Activated T-cell treated with anti-CD3 and anti-CD28 coated beads, Interleukin-2, amount 50 U/mL, for 48 hours (primary cell): ENCODE results near the gene LRRC46.

Experiments
- DNase-seq, 2 experiments: peaks; one replicate each; pipeline ENCODE4 v3.0.0-alpha.2; 2020

LRRC46 gene

GRCh38 chr17:47853616-47854015, 22.1 kb downstream of the LRRC46 start:
- DNase-seq = no peak

GRCh38 chr17:47855737-47856136, 24.3 kb downstream of the LRRC46 start:
- no peak for DNase-seq

- DNase-seq = no peak
Measured at GRCh38 chr17:47856830-47857229, 25.4 kb downstream of the LRRC46 start.

GRCh38 chr17:47857551-47858455, 26.3 kb downstream of the LRRC46 start:
- no peak for DNase-seq

- DNase-seq = no peak
Measured at GRCh38 chr17:47860386-47860785, 28.9 kb downstream of the LRRC46 start.

GRCh38 chr17:47862621-47863440, 31.4 kb downstream of the LRRC46 start:
- DNase-seq = no peak

- DNase-seq = no peak
Measured at GRCh38 chr17:47864791-47865216, 33.3 kb downstream of the LRRC46 start.

DNA sequence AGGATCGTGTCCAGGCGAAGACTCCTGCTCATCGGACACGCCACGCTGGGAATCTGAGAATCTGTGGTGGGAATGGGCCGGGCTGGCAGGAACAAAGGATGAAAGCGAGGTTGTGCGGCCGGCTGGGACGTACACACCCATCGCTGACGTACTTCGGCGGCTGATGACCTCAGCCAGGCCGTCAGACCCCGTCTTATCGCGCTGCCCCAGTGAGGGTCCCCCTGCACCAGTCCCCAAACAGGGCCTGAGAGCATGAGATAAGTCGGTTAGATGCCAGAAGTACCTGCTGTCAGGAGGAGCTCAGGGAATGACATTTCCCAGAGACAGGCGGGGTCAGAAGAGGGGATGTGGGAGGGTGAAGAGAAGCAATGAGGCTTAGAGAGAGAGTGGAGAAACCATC, 35.5 kb downstream of the LRRC46 start:
- DNase-seq = no peak

DNA sequence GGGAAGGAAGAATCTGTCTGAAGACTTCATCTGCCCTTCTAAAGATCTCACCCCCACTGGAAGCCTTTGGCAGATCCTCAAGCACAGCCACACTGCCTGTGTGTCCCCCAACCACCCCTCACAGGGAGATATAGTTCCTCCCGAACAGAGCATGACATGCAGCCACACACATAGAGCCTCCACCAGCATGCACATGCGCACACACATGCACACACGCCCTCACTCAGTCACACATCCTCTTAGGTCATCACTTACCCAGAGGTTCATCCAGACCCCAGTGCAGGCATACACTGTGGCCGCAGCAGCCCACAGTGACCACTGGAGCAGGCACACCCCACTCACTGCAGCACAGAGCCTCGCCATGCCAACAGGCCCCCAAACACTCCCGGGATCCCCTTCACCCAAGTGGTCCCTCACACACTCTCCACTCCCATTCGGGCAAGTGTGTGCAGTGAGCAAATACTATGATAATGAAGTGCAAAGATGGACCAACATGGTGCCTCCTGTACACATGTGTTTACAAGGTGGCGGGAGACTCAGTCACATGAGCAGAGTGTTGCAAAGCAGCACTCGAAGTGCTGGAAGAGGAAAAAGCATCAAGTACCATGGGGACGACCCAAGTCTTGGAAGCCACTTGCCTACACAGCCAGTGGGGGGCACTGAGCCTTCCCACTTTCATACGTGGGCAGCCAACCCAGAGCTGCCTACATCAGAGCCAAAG, 36.5 kb downstream of the LRRC46 start:
- no peak for DNase-seq

DNA sequence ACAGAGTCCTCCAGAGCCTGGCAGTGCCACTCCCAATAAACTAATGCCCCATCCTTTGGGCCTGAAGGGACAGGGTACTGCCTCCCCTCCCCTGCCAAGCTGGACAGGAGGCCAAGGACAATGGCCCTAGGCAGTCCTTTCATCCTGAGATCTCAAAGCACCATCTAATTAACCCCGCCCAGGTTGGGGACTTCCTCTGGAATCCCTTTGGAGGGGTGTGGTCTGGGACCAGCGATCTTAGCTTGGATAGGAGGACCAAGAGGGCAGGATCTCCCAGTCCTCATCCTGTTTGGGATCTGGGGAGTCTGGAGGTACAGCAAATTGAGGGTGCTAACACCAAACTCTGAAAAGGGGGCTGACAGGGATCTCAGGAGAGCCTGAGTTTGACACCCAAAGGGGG, 37.6 kb downstream of the LRRC46 start:
- no peak for DNase-seq

GRCh38 chr17:47870056-47870455, 38.6 kb downstream of the LRRC46 start:
- no peak for DNase-seq

- DNase-seq = no peak
Measured at GRCh38 chr17:47871048-47871447, 39.6 kb downstream of the LRRC46 start.

- DNase-seq = no peak
Measured at GRCh38 chr17:47872019-47872650, 40.7 kb downstream of the LRRC46 start.

GRCh38 chr17:47872651-47873161, 41.2 kb downstream of the LRRC46 start:
- DNase-seq = no peak

GRCh38 chr17:47873200-47874090, 42.0 kb downstream of the LRRC46 start:
- no peak for DNase-seq

GRCh38 chr17:47875011-47875985, 43.8 kb downstream of the LRRC46 start:
- no peak for DNase-seq

- DNase-seq = no peak
Measured at GRCh38 chr17:47877368-47878034, 46.0 kb downstream of the LRRC46 start.

DNA sequence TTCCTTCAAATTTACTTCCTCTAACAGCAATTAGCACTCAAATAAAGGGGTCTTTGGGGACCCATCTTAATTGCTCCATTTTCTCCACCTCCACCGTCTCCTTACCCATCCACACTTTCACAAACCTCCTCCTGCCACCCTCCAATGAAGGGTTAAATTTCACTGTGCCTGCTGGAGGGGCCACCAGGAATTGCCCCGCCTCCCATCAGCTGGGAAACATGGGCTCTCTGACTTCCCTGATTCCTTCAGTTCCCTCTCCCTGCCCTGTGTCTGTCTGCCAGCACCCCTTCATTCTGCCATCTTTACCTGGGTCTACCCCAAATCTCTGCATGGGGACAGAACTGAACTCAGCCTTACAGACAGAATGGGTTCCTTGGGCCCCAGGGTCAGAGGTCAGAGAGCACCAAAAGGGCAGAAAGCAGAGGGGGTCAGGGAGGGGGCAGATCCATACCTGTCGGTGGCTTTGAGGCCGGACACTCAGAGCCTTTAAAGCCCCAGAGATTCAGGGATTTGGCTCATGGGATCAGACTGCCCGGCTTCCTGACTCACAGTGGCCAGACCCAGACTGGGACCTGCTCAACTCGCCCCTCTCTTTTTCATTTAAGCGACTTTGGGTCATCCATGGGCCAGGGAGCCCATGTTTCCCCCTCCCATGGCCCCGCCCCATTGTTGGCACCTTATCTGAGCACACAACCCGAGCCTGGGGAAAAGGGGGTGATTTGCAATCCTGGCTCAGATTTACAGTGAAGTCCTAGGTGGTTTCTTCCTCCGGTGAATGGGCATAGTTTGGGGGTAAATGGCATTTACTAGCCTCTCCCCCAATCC, 46.9 kb downstream of the LRRC46 start:
- DNase-seq = no peak
